DMS79 (cell line): ENCODE measurements around the gene SELENOS.

Source experiments
- DNase-seq: peaks from one replicate; lab custom pipeline; 2025; lab: John Stamatoyannopoulos, UW

Gene SELENOS

DNA sequence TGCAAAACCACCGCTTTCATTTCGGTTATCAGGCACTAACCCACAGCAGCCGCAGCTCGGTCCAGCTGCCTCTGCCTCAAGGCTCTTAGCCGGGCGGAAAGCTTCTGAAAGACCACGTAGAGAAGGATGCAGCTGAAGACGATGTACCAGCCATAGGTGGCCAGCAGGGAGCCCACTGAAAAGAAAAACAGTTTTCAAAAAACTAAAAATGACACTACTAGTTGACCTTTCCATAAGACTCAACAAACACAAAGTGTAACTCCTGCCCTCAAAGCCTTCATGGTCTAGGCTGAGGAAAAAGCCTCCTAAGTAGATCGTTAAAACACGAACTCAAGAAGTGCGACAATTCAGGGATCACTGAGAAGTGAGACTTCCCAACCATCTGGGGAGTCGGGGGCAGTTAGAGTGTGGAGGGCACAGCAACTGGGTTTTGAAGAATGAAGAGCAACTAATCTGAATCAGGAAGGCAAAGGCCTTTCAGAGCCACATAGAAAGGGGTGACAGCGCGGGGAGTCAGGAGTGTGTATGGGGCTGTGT lies 716 bp downstream of the SELENOS start:
- DNase-seq: no peak

DNA sequence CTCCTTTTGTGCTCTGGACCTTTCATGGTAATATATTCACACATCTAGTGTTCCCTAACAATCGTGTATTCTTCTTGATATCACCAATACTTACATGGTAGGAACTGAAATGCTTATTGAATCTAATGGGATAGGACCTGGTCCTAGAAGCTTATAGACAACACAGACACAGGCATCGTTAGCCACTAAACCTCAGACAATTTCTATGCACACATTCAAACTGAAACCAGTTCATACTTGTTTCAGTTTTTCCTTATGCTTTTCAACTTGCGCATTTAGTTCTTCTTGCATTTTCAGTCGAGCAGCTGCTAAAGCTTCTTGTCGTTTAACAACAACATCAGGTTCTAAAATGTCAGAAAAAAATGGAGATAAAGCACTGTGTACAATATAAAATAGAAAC lies 2.3 kb downstream of the SELENOS start:
- no peak for DNase-seq

DNA sequence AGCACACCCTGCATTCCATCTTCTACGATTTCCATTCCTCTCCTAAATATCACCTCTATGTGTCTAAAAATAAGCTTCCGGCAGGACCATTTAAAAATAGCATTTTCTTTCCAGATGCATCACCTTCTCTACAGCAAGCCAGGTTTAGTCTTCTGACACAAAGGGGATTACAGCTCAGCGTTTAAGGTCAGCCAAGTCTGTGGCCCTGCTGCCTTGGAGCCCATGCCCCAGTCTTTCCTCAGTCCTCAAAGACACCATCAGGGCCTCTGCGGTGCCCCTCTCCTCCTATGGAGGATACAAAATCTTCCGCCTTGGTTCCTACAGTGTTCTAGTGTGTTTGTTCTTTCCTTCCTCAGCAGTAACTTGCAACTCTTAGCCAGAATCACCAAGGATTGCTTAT lies 3.8 kb downstream of the SELENOS start:
- no peak for DNase-seq

DNA sequence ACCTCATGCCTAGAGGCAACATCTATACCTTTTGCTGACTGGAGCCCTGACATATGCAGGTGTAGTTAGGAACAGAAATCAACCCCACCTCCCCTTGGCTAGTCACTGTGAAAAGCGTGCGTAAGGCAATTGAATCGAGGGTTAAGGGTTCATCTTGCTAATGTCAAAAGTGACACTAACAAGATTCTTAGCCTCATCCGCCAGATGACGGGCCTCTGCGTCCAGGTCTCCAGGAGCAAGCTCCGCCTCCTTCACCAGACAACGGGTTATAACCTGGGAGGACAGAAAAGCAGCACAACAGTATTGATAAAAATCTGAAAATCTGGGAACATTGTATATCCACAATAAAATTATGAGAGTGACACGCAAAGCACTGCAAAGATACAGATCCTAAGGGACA lies 4.7 kb downstream of the SELENOS start:
- no peak for DNase-seq

DNA sequence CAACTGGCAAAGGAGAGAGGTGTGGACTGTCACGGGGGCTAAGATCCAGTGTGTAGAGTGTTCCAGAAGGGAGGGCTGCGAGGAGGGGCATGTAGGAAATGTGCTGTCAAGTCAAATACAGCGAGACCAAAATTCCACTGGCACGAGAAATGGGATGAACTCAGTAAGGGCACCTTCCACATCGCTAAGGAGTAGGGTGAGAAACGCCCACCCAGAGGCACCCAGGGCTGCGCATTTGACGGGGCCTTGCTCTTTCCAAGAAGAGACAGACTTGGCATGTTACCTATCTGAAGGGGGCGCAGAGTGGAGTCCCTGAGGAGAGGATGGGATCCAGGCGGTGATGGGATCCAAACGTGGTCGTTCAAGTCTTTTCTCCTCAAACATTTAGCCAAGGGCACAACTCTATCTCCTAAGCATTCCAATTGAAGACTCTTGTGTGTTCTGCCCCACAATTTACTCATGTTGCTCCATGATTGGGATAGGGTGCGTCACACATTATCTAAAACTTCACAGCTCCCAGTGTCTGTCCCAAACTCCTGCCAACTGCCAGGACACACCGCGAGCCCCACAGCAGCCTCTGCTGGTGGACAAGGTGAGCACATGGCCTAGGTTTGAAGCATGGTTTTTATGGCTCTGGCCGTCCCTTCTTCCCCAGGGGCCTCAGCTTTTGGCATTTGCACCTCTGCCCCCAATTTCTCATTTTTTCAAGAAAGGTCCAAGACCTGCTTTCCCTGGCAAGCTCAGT lies 7.6 kb downstream of the SELENOS start:
- no peak for DNase-seq

DNA sequence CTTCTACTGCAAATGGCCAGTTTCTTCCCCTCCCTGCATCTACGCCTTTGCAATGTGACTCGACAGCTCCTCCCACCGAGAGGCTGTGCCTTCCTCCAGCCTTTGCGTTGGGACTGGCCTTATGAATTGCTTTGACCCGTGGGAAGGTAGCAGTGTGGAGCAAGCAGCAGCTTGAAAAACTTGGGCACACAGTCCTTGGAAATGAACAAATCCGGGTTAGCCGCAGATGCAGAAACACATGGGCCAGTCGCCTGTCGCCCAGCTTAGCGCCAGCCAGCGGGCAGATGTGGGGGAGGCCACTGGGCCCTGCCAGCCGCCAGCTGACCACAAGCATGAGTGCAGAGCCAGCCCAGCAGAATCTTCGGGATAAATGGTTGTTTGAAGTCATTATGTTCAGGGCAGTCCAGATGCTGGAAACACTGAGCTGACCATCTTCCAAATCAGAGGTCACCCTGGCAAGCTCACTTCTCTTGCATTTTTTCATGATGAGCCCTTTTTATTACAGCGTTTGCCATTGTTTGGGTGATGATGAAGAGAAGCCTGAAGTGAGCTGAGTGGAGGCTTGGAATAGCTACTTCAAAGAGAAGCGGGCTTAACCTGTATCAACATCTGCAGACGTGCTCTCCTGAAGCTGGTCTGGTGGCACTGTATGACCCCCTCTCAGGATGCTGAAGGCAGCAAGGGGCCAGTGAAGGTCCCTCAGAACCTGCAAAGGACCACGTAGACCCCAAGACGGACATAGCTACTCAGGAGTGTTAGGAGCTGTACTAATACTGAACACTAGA lies 9.8 kb downstream of the SELENOS start:
- no peak for DNase-seq

DNA sequence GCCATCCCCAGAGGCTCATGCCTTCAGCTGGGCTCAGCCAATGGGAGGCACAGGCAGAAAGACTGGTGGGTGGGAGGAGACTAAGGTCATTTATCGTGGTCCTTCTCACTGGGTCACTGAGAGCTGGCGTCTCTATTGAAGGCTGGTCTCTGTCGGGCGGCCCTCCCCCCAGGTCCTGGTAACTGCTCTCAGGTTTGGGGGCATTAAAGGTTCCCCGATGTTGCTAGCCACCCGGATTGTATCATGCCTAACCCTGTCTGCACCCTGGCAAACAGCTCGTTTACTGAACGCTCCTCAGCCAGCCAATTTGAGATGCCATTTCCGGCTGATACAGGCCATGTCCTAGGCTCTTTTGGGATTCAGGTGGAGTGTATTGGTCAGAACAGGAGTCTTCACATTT lies 10.5 kb downstream of the SELENOS start:
- DNase-seq: no peak

DNA sequence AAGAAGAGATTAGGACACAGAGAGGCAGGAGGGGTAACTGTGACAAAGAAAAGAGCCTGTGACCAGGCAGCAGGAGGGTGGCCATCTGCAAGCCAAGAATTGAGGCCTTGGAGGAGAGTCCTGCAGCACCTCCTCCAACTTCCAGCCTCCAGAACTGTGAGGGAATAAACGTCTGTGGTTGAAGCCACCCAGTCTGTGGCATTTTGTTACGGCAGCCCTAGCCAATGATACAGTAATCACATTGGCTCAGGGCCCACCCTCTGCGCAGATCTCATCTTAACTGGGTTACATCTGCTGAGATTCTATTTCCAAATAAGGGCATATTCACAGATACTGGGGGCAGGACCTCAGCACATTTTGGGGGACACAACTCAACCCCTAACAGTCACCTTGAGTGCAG lies 11.3 kb downstream of the SELENOS start:
- DNase-seq: no peak

DNA sequence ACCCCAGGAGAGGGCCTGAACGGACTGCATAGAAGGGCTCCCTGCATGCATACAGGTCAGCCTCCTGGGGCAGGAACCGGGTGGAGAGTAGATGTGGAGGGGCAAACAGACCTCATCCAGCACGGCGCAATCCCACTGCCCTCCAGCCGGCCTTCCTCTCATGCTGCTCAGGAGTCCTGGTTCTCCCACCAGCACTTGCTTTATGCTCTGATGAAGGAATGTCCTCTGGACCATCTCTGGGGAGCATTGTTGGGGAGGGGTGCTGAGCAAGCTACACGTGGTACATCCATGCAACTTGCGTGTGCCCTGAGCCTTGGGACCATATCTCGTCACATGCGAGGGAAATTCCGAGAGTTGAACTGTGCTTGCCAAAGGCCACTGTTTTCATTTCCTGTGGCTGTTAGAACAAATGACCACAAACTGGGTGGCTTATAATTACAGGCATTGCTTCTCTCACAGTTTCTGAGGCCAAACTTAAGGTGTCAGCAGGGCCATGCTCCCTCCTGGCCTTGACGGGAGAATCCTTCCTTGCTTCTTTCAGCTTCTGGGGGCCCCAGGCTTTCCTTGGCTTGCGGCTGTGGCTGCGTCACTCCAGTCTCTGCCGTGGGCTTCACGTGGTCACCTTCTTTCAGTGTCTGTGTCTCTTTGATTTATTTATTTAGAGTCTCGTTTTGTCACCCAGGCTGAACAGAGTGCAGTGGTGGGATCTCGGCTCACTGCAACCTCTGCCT lies 12.2 kb downstream of the SELENOS start:
- DNase-seq: no peak

DNA sequence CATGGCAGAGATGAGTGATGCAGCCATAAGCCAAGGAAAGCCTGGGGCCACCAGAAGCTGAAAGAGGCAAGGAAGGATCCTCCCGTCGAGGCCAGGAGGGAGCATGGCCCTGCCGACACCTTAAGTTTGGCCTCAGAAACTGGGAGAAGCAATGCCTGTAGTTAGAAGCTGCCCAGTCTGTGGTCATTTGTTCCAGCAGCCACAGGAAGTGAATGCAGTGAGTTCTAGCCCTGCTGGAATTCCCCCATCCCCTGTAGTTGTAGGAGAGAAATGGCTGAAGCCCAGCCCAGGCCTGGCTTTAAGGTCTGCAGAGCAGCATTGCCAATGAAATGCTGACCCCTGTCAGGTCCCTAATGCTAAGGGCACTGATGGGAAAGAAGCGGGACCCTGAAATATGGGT lies 13.3 kb downstream of the SELENOS start:
- DNase-seq: no peak

DNA sequence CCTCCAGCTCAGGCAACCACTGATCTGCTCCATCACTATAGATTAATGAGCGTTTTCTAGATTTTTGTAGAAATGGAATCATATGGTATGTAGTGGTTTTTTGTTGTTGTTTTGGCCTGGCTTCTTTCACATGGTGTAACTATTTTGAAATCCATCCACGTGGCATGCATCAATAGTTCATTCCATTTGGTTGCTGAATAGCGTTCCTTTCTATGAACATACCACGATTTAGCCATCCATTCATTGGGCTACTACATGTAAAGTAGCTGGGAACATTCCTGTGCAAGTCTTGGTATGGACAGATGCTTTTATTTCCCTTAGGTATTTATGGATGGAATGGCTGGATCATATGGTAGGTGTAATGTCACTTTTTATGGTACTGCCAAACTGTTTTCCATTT lies 14.7 kb downstream of the SELENOS start:
- no peak for DNase-seq

DNA sequence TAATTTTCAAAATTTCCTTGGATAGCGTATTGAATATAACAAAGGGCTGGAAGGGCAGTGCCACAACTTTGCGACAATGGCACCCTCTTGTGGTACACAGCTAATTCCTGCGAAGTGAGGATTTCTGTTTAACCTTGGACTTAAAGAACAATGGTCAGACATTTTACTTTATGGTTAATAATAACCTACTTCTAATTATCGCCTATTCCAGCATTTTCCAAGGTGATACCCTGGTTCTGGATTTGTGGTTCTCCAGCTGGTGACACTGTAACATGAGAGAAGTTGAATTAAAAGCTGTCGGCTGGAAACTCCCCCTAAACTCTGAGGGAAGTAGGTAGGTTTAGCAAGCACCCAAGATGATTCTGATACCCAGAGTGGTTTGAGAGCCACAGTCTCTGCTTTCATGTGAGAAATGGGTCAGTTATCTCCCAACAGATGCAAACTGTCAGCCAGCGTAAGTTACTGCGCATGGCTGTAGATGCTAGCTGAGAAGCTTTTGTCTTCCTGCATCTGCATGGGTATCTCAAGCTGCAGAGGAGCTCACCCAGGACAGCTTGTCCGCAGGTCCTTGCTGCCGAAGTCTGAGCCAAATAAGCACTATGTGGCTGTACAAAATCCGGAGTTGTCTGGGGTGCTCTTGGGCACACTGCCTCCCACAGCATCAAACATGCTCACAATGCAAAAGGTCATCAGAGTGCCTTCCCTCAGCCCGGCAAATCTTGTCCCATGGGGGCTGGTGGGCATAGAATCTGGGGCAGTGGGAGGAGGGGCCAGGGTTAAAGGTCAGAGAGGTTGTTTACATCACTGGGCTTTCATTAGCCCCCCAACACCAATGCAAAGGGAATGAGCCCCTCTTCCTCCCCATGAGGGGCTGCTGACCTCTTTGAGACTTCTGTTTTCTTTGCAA lies 18.8 kb downstream of the SELENOS start:
- DNase-seq: peak; percentile 30

DNA sequence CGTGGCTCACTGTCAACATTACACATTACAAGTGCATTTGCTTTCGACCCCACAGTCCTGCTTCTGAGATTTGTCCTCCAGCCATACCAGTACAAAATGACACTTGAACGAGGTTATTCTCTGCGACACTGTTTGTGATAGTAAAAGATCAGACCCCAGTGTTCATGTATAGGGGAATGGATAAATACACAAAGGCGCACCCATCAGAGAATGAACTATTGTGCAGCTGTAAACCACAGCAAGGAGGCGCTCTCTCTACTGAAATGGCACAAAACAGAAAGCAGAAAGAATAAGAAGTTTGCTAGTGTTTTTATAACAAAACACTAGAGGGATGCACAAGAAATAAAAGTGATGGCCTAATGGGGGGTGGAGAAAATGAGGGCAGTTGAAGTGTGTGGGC lies 20.5 kb downstream of the SELENOS start:
- no peak for DNase-seq

DNA sequence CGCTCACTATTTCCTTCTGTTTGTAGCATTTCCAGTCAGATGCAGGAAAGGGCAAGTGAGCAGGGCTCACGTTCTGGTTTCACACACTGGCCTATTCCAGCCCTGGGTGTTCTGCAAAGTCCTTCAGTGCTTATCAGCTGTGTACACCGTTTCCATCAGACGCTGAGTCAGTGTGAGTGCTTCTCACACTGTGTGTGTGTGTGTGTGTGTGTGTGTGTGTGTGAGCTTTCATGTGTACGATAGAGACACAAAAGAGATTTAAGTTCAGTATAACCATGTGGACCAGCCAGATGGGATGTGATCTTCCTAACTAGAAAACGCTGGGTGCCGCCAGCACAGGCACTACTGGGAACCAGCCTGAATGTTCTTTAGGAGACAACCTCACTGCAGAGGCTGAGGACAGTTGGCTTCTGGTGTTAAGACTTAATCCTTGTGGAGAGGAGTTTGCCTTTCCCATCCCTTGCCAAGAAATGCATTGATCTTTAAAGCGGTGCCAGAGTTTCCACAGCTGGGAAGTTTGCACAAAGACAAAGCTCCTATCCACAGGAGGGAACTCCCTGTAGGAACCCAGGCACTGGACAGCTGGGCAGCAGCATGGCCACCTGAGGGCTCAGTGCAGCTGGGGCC lies 21.6 kb downstream of the SELENOS start:
- DNase-seq: peak; percentile 17

DNA sequence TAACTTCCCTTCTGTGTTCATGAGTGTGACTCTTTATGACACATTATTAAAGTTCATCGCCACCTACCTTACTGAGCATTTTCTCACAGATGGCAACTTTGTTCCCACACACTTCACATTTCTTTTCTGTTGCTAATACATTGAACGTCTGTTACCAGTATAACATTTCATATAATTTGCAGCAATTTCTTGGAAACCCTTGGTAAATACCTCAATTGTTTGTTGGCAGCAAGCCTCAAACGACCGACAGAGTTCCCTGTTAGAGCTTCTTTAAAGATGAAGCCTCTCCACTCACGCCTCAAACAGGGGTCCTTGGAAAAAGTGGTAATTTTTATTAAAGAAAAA lies 22.3 kb downstream of the SELENOS start:
- DNase-seq: no peak

DNA sequence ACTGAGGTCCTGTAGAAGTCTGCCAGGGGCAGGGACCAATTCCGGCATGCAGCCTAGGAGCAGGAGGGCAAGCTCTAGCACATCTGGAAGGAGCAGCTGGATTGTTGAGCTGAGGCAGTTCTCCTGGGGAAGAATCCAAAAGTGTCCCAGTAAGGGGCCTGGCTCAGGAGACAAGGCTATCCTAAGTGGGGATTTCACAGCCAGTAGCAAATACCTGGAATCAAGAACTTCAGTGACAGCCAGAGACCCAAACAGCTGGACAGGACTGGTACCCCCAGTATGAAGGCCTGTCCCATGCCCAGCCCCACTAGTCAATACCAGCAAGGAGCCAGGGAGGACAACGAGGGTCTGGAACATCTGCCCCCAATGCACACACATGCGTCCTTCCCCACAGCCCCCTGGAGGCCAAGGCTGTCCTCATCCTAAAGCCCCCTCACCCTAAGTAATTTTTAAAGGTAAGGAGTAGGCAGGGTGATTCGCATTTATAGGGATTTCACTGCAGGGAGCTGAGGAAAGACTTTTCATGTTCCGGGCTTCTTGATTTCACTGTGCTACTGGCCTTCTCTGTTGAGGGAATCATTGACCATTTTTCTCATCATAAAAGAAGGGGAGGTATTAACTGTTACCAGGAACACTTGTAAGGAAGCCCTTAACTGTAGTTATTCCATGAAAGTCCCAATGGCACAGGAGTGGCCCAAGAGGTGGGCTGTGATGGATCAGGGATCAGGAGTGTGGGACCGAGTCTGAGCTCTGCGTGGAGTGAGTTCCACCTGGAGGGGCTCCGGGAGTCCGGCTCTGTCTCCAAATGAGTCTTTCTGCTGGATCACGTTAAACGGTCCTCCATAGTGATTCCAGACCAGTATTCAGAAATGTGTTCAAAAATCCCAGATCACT lies 22.9 kb downstream of the SELENOS start:
- no peak for DNase-seq

DNA sequence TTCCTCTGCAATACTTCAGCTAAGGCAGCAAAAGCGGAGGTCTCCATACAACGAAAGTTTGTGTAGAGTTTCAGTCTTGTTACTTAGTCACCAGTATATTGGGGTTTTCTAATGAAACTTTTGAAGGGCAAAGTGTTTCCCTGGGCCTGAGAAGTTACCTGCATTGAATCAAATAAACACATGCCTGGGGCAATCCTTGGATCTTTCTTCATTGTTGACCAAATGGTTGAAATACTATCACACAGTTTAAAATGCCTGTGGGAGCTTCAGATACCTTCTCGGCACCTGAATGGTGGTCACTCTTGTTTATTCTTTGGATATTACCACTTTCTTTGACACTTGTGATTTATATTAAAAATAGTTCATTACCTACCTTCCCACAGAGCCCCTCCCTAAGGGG lies 24.4 kb downstream of the SELENOS start:
- no peak for DNase-seq

DNA sequence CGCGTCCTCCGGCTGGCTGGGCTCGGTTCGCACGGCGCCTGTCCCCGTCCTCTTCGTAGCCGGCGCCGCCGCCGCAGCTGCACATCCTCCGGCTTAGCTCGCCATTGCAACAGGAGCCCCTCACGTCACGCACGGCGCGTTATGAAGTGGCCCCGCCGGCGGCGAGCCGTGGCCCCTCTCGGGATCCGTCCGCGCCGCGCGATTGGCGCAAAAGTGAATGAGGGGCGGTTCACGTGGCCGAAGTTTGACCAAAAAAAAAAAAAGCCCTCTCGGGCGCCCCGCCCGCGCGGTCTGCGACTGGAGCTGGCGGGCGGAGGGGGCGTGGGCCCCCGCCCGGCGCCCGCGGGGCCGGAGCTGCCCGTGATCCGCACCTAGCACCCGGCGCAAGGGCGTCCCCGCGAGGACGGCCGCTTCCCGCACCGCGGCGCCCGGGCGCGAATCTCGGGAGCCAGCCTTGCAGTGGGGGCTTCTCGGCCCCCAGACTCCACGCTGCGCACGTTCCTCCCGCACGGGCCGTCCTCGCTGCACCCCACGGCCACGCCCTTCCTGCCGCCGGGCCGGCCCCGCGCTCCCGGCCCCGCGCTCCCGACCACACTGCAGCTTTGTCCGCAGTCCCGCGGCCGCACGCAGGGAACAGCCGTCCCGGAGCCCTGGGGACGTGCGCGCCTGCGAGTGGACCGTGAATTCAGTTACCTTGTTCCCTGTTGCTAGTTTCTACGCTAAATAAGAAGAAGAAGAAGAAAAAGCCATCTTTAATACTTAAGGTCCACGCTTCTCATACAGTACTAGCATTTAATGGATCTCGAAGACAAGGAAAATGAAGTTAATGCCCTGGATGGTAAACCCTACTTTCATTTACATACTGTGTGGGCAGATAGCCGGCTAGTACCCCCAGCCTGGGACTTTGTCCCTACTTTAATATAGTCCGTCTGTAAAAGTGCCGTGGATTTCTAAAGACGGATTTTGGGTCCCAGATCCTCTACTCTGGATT lies 25.2 kb downstream of the SELENOS start, which contains the start of gene CHSY1:
TSS of gene CHSY1 (minus strand) at position 219 of the 991 bp plus-strand sequence. CDS start 592 bp downstream, outside the sequence.
- no peak for DNase-seq
